Measurements from ENCODE around the gene NPTXR.

NPTXR gene

DNA sequence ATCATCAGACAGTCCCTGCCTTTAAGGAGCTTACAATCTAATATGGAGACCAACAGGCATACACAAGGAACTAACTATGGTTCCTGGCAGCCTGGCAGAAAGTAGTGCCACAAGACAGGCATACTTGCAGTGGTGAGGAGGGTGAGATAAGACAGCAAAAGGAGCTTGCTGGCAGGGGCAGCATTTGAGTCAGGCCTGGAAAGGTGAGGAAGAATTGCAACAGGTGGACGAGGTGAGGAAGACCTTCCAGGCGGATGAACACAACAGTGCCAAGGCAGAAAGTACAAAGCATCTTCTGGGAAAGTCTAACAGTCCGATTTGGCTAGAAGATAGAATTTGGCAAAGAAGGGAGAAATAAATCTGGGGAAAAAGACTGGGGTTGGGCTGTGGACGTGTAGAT lies 54.2 kb downstream of the NPTXR start:
- no peak for TF ChIP-seq EZH2 (optimal IDR thresholded peaks at IDR 0.05; ENCODE audit: low read depth, low read length)
- TF ChIP-seq, protein P1, sequence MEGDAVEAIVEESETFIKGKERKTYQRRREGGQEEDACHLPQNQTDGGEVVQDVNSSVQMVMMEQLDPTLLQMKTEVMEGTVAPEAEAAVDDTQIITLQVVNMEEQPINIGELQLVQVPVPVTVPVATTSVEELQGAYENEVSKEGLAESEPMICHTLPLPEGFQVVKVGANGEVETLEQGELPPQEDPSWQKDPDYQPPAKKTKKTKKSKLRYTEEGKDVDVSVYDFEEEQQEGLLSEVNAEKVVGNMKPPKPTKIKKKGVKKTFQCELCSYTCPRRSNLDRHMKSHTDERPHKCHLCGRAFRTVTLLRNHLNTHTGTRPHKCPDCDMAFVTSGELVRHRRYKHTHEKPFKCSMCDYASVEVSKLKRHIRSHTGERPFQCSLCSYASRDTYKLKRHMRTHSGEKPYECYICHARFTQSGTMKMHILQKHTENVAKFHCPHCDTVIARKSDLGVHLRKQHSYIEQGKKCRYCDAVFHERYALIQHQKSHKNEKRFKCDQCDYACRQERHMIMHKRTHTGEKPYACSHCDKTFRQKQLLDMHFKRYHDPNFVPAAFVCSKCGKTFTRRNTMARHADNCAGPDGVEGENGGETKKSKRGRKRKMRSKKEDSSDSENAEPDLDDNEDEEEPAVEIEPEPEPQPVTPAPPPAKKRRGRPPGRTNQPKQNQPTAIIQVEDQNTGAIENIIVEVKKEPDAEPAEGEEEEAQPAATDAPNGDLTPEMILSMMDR (IDR thresholded peaks at IDR 0.05; ENCODE audit: low read length), result no peak
- TF ChIP-seq EZH2phosphoT487 (IDR thresholded peaks at IDR 0.05; ENCODE audit: low read length), result no peak

GRCh38 chr22:38788846-38789245 lies 55.0 kb downstream of the NPTXR start:
- Histone ChIP-seq H3K9me3 (replicated peaks; ENCODE audit: insufficient read depth, low read length) (no peaks in the 10 kb centered on the region), H3K27me3 (replicated peaks; ENCODE audit: insufficient read depth, low read length) (no peaks in the 10 kb centered on the region), H3K27ac (ENCODE audit: low read length) (no peak overlapping the region), H3K4me1 (ENCODE audit: low read length) (no peaks in the 10 kb centered on the region), H3K4me2 (ENCODE audit: low read depth, low read length) (no peak overlapping the region), H3K9me2 (replicated peaks; ENCODE audit: insufficient read depth, low read length) (no peaks in the 10 kb centered on the region), H3K9ac (ENCODE audit: low read length) (no peak overlapping the region), H3K79me2 (ENCODE audit: low read length) (no peaks in the 10 kb centered on the region), H4K20me1 (ENCODE audit: insufficient read depth, low read length) (no peaks in the 10 kb centered on the region), H3K4me3 (ENCODE audit: low read length) (no peak overlapping the region), H3F3A (ENCODE audit: insufficient read depth, low read length) (no peaks in the 10 kb centered on the region), H2AFZ (ENCODE audit: low read length) (no peak overlapping the region), H3K36me3 (replicated peaks; ENCODE audit: insufficient read depth, low read length) (no peaks in the 10 kb centered on the region)
- no peak for DNase-seq
- TF ChIP-seq EZH2phosphoT487 (IDR thresholded peaks at IDR 0.05; ENCODE audit: low read length) (no peak), EZH2 (optimal IDR thresholded peaks at IDR 0.05; ENCODE audit: low read depth, low read length) (no peak)
- TF ChIP-seq, protein P1 (IDR thresholded peaks at IDR 0.05; ENCODE audit: low read length), result no peak

More for the DNA sequence above, 54.2 kb downstream of the NPTXR start:
- DNase-seq, result no peak
- Histone ChIP-seq H3K4me3 (ENCODE audit: low read length) (no peak overlapping the region), H3K27ac (ENCODE audit: low read length) (no peak overlapping the region), H4K20me1 (ENCODE audit: insufficient read depth, low read length) (no peaks in the 10 kb centered on the region), H3K79me2 (ENCODE audit: low read length) (no peaks in the 10 kb centered on the region), H3F3A (ENCODE audit: insufficient read depth, low read length) (no peaks in the 10 kb centered on the region), H3K27me3 (replicated peaks; ENCODE audit: insufficient read depth, low read length) (no peaks in the 10 kb centered on the region), H3K9me2 (replicated peaks; ENCODE audit: insufficient read depth, low read length) (no peaks in the 10 kb centered on the region), H3K9me3 (replicated peaks; ENCODE audit: insufficient read depth, low read length) (no peaks in the 10 kb centered on the region), H3K9ac (ENCODE audit: low read length) (no peak overlapping the region), H3K4me2 (ENCODE audit: low read depth, low read length) (no peak overlapping the region), H3K4me1 (ENCODE audit: low read length) (peaks cover 3% of the 10 kb centered on the region; the same call in 1 of the 2 replicates), H2AFZ (ENCODE audit: low read length) (no peak overlapping the region), H3K36me3 (replicated peaks; ENCODE audit: insufficient read depth, low read length) (no peaks in the 10 kb centered on the region)

DNA sequence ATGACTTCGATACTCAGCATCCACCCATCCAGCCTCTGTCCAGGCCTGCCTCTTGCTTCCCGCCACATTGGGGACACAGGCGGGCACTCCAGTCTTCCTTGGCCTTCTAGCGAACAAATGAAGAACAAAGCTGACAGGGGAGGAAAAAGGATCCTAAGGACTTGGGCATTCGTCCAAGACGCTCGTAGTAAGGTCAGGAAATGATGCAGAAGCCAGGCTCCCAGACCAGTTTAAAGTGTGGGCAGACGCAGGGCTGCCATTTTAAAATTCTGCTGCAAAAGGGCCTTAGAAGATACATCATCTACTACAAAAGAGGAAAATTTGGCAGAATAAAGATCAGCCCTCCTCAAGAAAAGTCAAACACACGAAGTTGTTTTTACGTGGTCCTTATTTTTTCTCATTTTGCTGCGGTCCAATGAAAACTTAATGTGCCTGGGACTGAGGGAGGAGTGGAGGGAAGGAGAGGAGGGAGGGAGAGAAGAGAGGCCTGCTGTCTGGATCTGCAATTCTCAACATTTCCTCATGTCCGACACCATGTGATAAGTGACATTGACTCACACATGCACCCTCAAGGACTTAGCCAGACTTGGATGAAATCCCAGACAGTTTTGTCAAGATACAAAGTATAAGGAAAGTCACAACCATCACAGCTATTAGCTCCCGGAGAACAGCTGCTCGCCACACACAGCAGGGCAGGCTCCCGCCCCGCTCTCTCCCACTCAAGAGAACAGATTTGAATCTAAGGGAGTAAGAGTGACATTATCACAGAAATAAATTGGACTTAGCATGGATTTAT lies 55.6 kb downstream of the NPTXR start:
- H2AFZ ChIP-seq (ENCODE audit: low read length), result no peak overlapping the region
- H3K9ac ChIP-seq (ENCODE audit: low read length), result no peak overlapping the region
- H3K9me3 ChIP-seq (replicated peaks; ENCODE audit: insufficient read depth, low read length), result no peaks in the 10 kb centered on the region
- H3K4me3 ChIP-seq (ENCODE audit: low read length), result no peak overlapping the region
- no peaks in the 10 kb centered on the region for H3K4me1 ChIP-seq (ENCODE audit: low read length)
- no peak for DNase-seq
- H3K27ac ChIP-seq (ENCODE audit: low read length), result no peak overlapping the region
- no peaks in the 10 kb centered on the region for H3K27me3 ChIP-seq (replicated peaks; ENCODE audit: insufficient read depth, low read length)
- no peak overlapping the region for H3K4me2 ChIP-seq (ENCODE audit: low read depth, low read length)
- H3K9me2 ChIP-seq (replicated peaks; ENCODE audit: insufficient read depth, low read length), result no peaks in the 10 kb centered on the region
- no peaks in the 10 kb centered on the region for H4K20me1 ChIP-seq (ENCODE audit: insufficient read depth, low read length)
- no peak for TF ChIP-seq EZH2 (optimal IDR thresholded peaks at IDR 0.05; ENCODE audit: low read depth, low read length)
- TF ChIP-seq EZH2phosphoT487 (IDR thresholded peaks at IDR 0.05; ENCODE audit: low read length), result no peak
- TF ChIP-seq, protein P1 (IDR thresholded peaks at IDR 0.05; ENCODE audit: low read length), result no peak
- H3F3A ChIP-seq (ENCODE audit: insufficient read depth, low read length), result no peaks in the 10 kb centered on the region
- H3K36me3 ChIP-seq (replicated peaks; ENCODE audit: insufficient read depth, low read length), result no peaks in the 10 kb centered on the region
- no peaks in the 10 kb centered on the region for H3K79me2 ChIP-seq (ENCODE audit: low read length)
